GM18867 (cell line): Measurements from ENCODE around the gene HIGD2A.

Experiments
- ATAC-seq: cut with Tn5 transposase; IDR thresholded peaks from one replicate; pipeline ENCODE4 v1.9.1; 2021; ENCODE audit warnings: mild to moderate bottlenecking, moderate library complexity; ENCODE audit not compliant: unreplicated experiment

HIGD2A gene

GRCh38 chr5:176368726-176369125 is 19.8 kb upstream of the HIGD2A start:
- ATAC-seq = no peak

DNA sequence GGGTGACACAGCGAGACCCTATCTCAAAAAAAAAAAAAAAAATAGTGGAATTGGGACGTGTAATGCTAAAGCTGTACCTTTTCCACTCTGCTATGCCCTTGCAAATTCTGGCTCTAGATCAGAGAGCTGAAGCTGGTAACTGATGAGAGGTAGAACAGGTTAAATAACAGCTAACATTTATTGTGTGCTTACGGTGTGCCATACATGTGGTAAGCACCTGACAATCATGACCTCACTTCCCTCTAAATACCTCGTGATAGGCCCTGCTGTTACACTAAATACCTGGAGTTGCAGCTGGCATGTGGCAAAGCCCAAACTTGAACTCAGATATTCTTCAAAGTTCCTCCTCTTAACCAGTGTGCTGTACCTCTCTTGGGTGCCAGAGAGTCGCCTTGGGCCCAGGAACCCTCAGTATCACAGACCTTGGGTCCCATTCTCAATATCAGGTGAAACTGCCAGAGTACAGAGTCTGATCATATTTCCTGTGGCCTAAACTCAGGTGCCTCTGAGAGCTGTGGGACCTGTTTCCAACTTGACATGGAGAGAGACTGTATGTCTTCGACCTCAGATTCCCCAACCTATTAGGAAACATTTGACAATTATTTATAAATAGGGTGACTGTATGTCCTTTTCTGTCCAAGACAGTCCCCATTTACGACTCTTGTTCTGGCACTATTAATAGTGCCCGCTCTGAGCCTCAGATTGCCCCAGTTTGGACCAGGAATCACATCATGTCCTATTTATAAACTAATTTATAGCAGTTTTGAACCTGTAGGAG is 18.4 kb upstream of the HIGD2A start:
- no peak for ATAC-seq

GRCh38 chr5:176371621-176372539 is 16.7 kb upstream of the HIGD2A start:
- ATAC-seq = no peak

DNA sequence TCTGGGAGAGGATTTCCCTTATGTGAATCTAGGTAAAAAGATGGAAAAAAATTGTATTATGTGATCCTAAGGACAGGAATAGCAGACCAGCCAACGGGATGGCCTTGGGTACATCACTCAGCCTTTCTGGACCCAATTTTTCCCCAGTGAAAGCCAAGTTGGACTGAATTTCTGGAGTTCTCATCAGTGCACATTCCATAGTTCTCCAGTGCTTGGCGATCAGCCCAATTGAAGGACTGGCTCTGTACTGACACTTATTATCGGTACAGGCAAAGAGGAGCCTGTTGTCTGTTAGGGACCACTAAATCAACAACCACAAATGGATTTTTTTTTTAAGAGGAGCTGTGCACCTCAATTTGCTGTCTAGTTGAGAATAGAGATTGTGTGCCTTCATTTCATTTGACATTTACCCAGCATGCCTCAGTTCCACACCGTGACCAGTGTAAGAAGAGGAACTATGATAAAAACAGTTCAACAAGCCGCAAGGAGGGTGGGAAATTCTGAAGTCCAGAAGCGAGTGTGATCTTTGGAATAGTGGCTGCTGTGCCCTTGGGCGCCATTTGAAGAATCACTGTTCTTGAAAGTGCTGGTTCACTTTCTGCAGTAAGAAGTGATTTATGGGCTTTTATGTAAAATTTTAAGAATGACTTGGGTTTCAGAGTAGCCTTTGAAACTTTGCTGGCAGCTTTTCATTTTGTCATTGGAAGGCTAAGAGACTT is 15.3 kb upstream of the HIGD2A start:
- no peak for ATAC-seq

- ATAC-seq = peak; percentile 55
These were observed 8.7 kb upstream of the HIGD2A start for GRCh38 chr5:176379881-176380280.

- ATAC-seq = no peak
These were observed 7.1 kb upstream of the HIGD2A start for GRCh38 chr5:176381423-176381822.

DNA sequence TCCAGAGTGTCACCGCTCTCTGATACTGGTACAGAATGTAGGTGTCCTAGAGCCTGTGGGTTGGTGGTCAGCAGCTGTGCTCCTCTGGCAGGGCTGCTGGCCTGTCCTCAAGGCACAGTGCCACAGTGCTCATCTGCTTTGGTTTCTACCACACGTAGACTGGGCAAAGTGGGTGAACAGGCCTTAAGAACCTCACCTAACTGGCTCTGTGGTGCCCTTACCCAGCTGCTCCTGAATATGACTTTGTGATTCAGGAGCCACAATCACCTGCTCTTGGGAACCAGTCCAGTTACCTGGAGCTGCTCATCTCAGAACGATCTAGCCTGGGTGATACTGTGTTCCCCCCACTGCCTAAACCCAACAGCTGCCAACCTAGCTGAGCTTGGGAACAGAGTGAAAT is 6.6 kb upstream of the HIGD2A start:
- ATAC-seq = no peak

DNA sequence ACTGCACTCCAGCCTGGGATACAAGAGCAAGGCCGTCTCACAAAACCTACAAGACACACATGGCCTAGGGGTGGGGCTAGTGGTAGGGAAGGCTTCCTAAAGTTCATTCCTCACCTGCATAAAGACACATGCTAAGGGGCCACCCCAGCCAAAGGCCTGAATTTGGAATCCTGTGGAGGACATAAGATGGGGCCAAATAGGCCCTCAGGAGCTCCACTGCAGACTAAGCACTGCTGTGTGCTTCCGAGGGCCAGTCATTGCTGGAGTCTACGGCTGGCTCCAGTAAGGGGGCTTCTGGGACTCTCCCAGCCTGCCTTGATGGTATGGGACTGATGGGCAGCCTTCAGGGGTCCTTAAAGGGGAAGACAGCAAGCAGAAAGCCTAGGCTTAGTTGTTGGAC is 5.8 kb upstream of the HIGD2A start:
- no peak for ATAC-seq

DNA sequence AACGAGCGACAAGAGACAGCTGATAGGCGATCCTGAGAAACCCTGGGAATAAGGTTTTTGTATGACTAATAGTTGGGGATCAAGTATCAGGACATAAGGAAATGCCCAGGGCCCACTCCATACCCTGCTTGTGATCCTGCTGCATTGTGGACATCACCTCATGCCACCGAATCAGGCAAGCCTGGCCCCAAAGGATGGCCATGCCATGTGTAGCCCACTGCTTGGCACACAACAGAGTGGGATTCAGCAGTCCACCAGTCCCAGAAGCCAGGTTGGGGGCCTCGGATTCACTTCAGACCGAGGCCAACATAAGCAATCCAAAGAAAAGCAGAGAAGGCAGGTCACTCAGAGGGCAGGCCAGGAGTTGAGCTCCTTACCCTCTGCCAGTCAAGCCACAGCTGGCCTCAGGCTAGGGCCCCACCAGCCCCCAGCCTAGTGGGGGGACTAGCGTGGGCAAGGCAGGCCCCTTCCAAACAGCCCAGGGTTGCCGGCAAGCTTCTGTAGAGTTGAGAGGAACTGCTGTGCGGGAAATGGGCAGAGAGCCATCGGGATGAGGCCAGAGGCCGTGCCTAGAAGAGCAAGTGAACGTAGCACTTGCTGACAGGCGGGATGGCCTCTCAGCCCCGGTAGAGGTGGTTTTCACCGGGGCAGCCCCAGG is 5.2 kb upstream of the HIGD2A start:
- ATAC-seq = no peak

DNA sequence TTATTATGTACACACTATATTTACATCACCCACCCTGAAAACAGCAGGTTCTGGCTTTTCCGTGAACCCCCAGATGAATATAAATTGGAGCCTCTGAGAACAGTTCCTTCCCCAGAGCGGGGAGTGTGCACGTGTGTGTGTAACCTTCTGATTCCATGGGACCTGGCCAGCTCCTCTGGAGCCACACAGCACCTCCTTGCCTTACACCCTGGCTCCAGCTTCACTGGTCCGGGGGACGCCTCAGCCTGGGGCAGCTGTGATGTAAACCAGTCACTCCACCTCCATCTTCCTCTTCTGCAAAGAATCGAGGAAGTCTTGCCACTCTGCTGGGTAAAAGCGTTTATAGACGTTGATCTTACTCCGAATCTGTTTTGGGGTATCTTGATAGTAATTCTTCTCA is 4.6 kb upstream of the HIGD2A start:
- no peak for ATAC-seq

DNA sequence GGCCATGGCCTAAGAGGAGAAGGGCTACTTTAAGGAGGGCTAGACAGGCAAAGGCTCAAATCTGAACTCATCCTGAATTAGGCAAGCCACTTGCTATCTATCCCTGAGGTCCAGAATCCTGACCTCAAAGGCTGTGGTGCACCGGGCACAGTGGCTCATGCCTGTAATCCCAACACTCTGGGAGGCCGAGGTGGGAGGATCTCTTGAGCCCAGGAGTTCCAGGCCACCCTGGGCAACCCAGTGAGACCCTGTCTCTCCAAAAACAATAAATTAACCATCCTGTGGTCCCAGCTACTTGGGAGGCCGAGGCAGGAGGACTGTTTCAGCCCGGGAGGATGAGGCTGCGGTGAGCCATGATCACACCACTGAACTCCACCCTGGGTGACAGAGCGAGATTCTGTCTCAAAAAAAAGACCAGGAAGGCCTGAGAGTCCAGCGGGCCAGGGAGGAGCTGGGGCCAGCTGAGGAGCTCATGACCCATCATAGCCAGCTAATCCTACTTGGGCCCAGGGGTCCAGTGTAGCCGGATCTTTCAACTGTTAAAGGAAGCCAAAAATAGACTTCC is 4.1 kb upstream of the HIGD2A start:
- no peak for ATAC-seq

DNA sequence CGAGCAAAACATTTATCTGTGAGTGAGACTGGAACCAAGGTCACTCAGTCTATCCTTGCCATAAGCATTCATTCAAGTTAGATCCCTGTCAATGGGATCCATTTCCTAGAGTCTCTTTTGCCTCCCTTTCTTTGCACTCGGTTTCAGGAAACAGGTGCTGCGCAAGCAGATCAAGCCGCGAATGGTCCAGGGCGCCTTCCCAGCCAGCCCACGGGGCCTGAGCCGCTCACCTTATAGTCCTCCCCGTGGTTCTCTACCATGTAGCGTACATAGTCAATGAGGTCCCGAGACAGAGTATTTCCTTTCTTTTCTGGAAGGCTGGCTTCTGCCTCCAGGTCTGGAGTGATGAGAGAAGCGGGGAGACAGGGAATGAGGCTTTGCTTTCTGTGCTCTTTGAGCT is 3.6 kb upstream of the HIGD2A start:
- no peak for ATAC-seq

DNA sequence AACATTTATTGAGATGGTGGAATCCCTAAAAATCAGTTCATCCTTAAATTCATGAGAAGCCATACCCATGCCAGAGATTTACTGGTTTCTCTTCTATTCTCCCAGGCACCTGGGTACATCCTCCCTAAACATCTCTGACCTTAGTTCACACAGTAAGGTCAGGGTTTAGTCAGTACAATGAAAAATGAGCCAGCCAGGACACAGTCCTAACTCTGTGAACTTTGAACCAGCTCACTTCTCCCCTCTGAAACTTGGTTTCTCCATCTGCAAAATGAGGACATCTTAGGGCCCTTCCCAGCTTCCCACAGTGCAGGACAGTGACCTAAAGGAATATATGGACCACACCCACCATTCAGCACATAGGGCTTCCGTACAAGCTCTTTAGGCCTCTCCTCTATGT is 2.1 kb upstream of the HIGD2A start:
- no peak for ATAC-seq

GRCh38 chr5:176387384-176387925 is 1.1 kb upstream of the HIGD2A start:
- no peak for ATAC-seq

DNA sequence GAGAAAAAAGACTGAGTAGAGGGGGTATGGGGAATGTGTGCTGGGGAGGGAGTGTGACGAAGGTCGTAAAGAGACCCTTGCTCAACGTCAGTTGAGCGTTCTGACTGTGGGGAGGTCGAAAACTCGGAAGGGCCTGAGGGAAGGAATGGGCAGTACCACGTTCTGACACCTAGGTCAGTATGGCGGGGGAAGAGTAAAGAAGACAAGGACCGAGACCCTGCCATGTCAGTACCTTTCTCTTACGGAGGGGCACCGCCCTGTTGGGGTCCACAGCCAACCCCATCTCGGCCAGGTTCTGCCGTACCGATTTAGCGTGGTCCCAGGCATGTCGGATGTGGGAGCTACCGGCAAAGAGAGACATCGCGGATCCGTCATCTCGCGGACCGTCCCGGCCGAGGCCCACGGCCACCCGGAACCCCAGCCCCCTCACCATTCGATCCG is 528 bp upstream of the HIGD2A start:
- ATAC-seq = no peak

DNA sequence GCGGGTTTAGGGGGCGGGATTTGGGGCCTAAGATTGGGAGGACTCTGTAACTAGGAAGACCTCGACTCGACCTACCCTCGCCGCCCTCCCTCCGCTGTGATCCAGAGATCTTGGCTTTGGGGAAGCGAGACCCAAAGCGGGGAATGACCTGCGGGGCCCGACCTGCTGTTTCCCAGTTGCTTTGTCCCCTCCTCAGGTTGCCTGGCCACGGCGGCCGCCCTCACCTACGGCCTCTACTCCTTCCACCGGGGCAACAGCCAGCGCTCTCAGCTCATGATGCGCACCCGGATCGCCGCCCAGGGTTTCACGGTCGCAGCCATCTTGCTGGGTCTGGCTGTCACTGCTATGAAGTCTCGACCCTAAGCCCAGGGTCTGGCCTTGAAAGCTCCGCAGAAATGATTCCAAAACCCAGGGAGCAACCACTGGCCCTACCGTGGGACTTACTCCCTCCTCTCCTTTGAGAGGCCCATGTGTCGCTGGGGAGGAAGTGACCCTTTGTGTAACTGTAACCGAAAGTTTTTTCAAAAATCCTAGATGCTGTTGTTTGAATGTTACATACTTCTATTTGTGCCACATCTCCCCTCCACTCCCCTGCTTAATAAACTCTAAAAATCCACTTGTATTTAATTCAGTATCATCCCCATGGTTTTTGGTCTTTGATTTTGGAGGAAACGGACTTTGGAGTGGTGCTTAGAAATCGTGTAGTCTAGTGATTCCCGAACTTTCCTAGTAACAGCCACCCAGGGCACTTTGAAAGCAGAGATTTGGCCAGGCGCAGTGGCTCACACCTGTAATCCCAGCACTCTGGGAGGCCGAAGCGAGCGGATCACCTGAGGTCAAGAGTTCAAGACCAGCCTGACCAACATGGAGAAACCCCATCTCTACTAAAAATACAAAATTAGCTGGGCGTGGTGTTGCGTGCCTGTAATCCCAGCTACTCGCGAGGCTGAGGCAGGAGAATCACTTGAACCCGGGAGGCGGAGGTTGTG is 878 bp downstream of the HIGD2A start:
- ATAC-seq = peak; percentile 30

DNA sequence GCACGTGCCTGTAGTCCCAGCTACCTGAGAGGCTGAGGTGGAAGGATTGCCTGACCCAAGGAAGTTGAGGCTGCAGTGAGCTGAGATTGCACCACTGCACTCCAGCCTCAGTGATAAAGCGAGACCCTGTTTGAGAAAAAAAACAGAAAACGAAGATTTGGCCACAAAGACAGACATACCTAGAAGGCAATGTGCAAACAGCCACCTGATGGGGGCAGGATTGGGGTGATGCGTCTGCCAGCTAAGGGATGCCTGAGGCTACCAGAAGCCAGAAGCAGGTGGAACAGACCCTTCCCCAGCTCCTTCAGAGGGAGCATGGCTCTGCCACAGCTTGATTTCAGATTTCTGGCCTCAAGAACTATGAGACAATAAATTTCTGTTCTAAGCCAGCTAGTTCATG is 2.9 kb downstream of the HIGD2A start:
- no peak for ATAC-seq

- no peak for ATAC-seq
These were observed 3.4 kb downstream of the HIGD2A start for GRCh38 chr5:176391999-176392398.

- ATAC-seq = no peak
These were observed 4.0 kb downstream of the HIGD2A start for GRCh38 chr5:176392526-176392925.
